DND-41 (cell line): Measurements from ENCODE around the gene FAM193A.
A peak's percentile ranks its signal among the peaks of the same experiment; 100 is the strongest.

Source experiments
- ATAC-seq: fragments of 200-7000 bp; cut with Tn5 transposase; 3 replicates; pipeline ENCODE4 v1.9.1; 2021; ENCODE audit warnings: low read depth; ENCODE audit not compliant: insufficient read depth
- DNase-seq: peaks from one replicate; pipeline ENCODE4 v3.0.0-alpha.2; 2020
- H2AFZ ChIP-seq: 2 replicates; pipeline ENCODE4 v1.6.0; 2012; ENCODE audit warnings: low read depth, low read length
- H3K27ac ChIP-seq: 2 replicates; pipeline ENCODE4 v1.5.1; 2012; ENCODE audit warnings: low read length, inconsistent platforms
- H3K27me3 ChIP-seq: fragments of 200-600 bp; sonication (generic); 2 replicates; pipeline ENCODE4 v1.6.0; 2012; ENCODE audit warnings: low read length, mild to moderate bottlenecking, inconsistent platforms; ENCODE audit not compliant: insufficient read depth, poor library complexity
- H3K36me3 ChIP-seq: 2 replicates; pipeline ENCODE4 v1.5.1; 2012; ENCODE audit warnings: low read length, inconsistent platforms; ENCODE audit not compliant: insufficient read depth
- H3K4me1 ChIP-seq: 2 replicates; pipeline ENCODE4 v1.5.1; 2012; ENCODE audit warnings: mild to moderate bottlenecking, low read length; ENCODE audit not compliant: insufficient read depth
- H3K4me2 ChIP-seq: 2 replicates; pipeline ENCODE4 v1.6.0; 2012; ENCODE audit warnings: mild to moderate bottlenecking, moderate library complexity, low read length, inconsistent platforms; ENCODE audit not compliant: insufficient read depth
- H3K4me3 ChIP-seq, 2 experiments: fragments of 200-600 bp in 1 of 2; shearing (Covaris generic) in 1 of 2; 2 replicates each; pipeline ENCODE4 v1.5.1; 2012 to 2016; ENCODE audit warnings: inconsistent platforms in 2 of 2, low read length in 2 of 2, mild to moderate bottlenecking in 2 of 2, low read depth in 1 of 2, moderate library complexity in 1 of 2
- H3K79me2 ChIP-seq: 2 replicates; pipeline ENCODE4 v1.6.0; 2012; ENCODE audit warnings: low read length, inconsistent platforms; ENCODE audit not compliant: insufficient read depth
- H3K9ac ChIP-seq: 2 replicates; pipeline ENCODE4 v1.6.0; 2012; ENCODE audit warnings: low read depth, mild to moderate bottlenecking, inconsistent platforms, low read length, moderate library complexity
- H3K9me3 ChIP-seq: 2 replicates; pipeline ENCODE4 v1.5.1; 2012; ENCODE audit warnings: low read length, moderate library complexity, mild to moderate bottlenecking, inconsistent platforms; ENCODE audit not compliant: insufficient read depth, severe bottlenecking
- H4K20me1 ChIP-seq: 2 replicates; pipeline ENCODE4 v1.6.0; 2012; ENCODE audit warnings: low read length; ENCODE audit not compliant: insufficient read depth
- EZH2 ChIP-seq: IDR thresholded peaks from 3 replicates; pipeline ENCODE4 v1.6.1; 2012; ENCODE audit warnings: borderline replicate concordance, low read depth, mild to moderate bottlenecking, moderate library complexity, low read length, inconsistent platforms; ENCODE audit not compliant: severe bottlenecking
- TF ChIP-seq, protein P1 (sequence below): IDR thresholded peaks from 2 replicates; pipeline ENCODE4 v1.5.1; 2012; ENCODE audit warnings: borderline replicate concordance, low read length, moderate library complexity, mild to moderate bottlenecking; ENCODE audit not compliant: poor library complexity, severe bottlenecking; ENCODE audit errors: extremely low read depth

FAM193A gene

DNA sequence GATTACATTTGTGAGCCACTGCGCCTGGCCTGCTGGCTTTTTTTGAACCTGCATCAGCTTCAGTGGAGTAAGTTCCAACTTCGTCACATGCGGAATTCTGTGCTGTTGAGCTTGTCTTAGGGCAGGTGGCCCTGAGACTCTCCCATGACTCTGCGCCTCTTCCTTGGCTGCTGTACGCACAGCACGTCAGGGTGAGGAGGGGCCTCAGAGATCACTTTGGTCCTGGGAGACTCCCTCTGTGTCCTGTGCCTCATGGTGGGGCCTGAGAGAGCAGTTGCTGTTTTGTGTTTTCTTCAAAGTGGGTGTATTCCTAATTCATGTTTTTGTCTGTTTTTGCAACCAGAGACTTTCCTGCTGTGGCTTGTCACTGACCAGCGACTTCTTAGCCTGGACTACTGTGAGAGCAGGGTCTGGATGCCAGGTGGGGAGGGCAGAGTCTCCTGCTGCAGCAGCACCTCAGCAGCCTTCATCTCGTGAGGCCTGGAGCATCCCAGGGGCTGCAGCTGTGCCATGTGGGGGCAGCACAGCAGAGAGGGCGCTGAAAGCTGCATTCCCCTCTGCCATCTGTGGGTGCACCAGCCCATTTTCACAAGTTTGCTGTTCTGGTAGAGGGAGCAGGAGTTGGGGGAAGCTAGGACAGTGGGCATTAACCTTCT, 111.8 kb downstream of the FAM193A start:
- Histone ChIP-seq H3K4me3 (no peak overlapping the region), H3K36me3 (peaks cover 78% of the 10 kb centered on the region), H3K27ac (no peak overlapping the region), H3K27me3 (no peaks in the 10 kb centered on the region), H3K9ac (no peak overlapping the region), H3K4me2 (no peak overlapping the region), H3K79me2 (no peaks in the 10 kb centered on the region; the same call in none of the 2 replicates), H3K9me3 (no peaks in the 10 kb centered on the region), H2AFZ (no peak overlapping the region), H4K20me1 (peaks cover 12% of the 10 kb centered on the region; the same call in 1 of the 2 replicates), H3K4me1 (no peaks in the 10 kb centered on the region)
- peak; percentile 1 for DNase-seq
- ATAC-seq: no peak
- no peak for TF ChIP-seq EZH2
- TF ChIP-seq, protein P1, sequence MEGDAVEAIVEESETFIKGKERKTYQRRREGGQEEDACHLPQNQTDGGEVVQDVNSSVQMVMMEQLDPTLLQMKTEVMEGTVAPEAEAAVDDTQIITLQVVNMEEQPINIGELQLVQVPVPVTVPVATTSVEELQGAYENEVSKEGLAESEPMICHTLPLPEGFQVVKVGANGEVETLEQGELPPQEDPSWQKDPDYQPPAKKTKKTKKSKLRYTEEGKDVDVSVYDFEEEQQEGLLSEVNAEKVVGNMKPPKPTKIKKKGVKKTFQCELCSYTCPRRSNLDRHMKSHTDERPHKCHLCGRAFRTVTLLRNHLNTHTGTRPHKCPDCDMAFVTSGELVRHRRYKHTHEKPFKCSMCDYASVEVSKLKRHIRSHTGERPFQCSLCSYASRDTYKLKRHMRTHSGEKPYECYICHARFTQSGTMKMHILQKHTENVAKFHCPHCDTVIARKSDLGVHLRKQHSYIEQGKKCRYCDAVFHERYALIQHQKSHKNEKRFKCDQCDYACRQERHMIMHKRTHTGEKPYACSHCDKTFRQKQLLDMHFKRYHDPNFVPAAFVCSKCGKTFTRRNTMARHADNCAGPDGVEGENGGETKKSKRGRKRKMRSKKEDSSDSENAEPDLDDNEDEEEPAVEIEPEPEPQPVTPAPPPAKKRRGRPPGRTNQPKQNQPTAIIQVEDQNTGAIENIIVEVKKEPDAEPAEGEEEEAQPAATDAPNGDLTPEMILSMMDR: no peak

DNA sequence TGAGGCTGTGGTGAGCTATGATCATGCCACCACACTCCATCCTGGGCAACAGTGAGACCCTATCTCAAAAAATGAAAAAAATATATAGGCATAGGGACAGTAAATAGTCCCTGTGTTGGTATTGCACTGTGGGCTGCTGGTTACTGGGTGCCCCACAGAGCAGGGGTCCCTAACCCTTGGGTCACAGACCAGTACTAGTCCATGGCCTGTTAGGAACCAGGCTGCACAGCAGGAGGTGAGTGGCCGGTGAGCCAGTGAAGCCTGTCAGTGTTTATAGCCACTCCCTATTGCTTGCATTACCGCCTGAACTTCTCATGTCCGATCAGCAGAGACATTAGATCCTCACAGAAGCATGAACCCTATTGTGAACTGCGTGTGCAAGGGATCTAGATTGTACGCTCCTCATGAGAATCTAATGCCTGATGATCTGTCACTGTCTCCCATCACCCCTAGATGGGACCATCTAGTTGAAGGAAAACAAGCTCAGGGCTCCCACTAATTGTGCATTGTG, 113.2 kb downstream of the FAM193A start:
- ATAC-seq (no peak), DNase-seq (no peak)
- H3K79me2 ChIP-seq: no peaks in the 10 kb centered on the region; the same call in 1 of the 2 replicates
- no peak overlapping the region for H3K27ac ChIP-seq
- peaks cover 12% of the 10 kb centered on the region; the same call in 1 of the 2 replicates for H4K20me1 ChIP-seq
- peaks cover 73% of the 10 kb centered on the region for H3K36me3 ChIP-seq
- no peak overlapping the region for H2AFZ ChIP-seq
- no peaks in the 10 kb centered on the region for H3K27me3 ChIP-seq
- H3K4me1 ChIP-seq: no peaks in the 10 kb centered on the region
- no peak overlapping the region for H3K4me3 ChIP-seq
- no peak overlapping the region for H3K4me2 ChIP-seq
- no peaks in the 10 kb centered on the region for H3K9me3 ChIP-seq
- no peak for TF ChIP-seq EZH2
- TF ChIP-seq, protein P1: no peak
- no peak overlapping the region for H3K9ac ChIP-seq

DNA sequence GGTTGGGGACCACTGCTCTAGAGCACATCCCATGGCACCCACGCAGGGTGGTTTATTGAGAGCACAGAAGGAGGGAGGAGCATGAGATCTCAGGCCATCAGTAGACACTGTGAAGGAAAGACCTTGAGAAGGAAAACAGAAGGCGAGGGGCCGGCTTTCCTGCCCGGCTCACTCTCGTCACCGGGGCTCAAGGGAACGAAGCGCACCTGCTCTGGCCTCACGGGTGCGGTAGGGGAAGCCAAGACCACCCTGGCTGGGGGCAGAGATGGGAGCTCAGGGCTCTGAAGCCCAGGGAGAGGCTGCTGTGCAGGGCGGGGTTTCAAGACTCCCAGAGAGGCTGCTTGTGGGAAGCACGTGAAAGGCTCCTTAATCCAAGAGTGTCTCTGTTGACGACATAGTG, 113.8 kb downstream of the FAM193A start:
- peaks cover 12% of the 10 kb centered on the region; the same call in 1 of the 2 replicates for H4K20me1 ChIP-seq
- H3K4me1 ChIP-seq: no peaks in the 10 kb centered on the region
- no peaks in the 10 kb centered on the region for H3K27me3 ChIP-seq
- no peaks in the 10 kb centered on the region for H3K9me3 ChIP-seq
- H3K9ac ChIP-seq: no peak overlapping the region
- no peak for TF ChIP-seq EZH2
- TF ChIP-seq, protein P1: no peak
- ATAC-seq (no peak), DNase-seq (no peak)
- H3K36me3 ChIP-seq: peaks cover 70% of the 10 kb centered on the region
- no peak overlapping the region for H3K4me3 ChIP-seq
- H2AFZ ChIP-seq: no peak overlapping the region
- no peak overlapping the region for H3K27ac ChIP-seq
- no peak overlapping the region for H3K4me2 ChIP-seq
- no peaks in the 10 kb centered on the region; the same call in 1 of the 2 replicates for H3K79me2 ChIP-seq
